CD14-positive monocyte (primary cell): ENCODE results near the gene RABGAP1. TPM values are rescaled to one million over a fixed set of nuclear protein-coding genes. Genes with fewer than 3 reads are reported as not detected.

Experiments used
- DNase-seq, 3 donors: peaks; one replicate each; pipeline ENCODE4 v3.0.0-alpha.2; 2011 to 2022
- H2AFZ ChIP-seq: 2 replicates; pipeline ENCODE4 v1.6.0; 2012; ENCODE audit warnings: mild to moderate bottlenecking, low read depth, low read length, inconsistent platforms; ENCODE audit not compliant: insufficient read depth, poor library complexity, severe bottlenecking
- H3K27ac ChIP-seq, 2 donors: 1 replicate in 1 of 2; 2 replicates in 1 of 2; pipeline ENCODE4 v1.5.1; 2012 to 2013; ENCODE audit warnings: low read length in 2 of 2, control low read depth in 1 of 2, inconsistent platforms in 1 of 2, low read depth in 1 of 2, mild to moderate bottlenecking in 1 of 2
- H3K27me3 ChIP-seq, 2 donors: one replicate each; pipeline versions ENCODE4 v1.6.0 to v1.6.1; 2011 to 2013; ENCODE audit warnings: low read length in 2 of 2; ENCODE audit not compliant: control insufficient read depth in 2 of 2, insufficient read depth in 2 of 2
- H3K36me3 ChIP-seq, 2 donors: replicated peaks in 1 of 2; 1 replicate in 1 of 2; 2 replicates in 1 of 2; pipeline versions ENCODE4 v1.5.1 to v1.6.1; 2012 to 2013; ENCODE audit warnings: low read length in 2 of 2, control low read depth in 1 of 2, inconsistent platforms in 1 of 2, mild to moderate bottlenecking in 1 of 2; ENCODE audit not compliant: insufficient read depth in 2 of 2, control insufficient read depth in 1 of 2
- H3K4me1 ChIP-seq, 2 donors: 1 replicate in 1 of 2; 2 replicates in 1 of 2; pipeline versions ENCODE4 v1.5.1 to v1.6.1; 2012 to 2013; ENCODE audit warnings: low read length in 2 of 2, control low read depth in 1 of 2, inconsistent platforms in 1 of 2, mild to moderate bottlenecking in 1 of 2, moderate library complexity in 1 of 2; ENCODE audit not compliant: insufficient read depth in 2 of 2, control insufficient read depth in 1 of 2
- H3K4me2 ChIP-seq: replicated peaks from 2 replicates; pipeline ENCODE3; 2012; ENCODE audit warnings: low read length, moderate library complexity, mild to moderate bottlenecking; ENCODE audit not compliant: poor library complexity, severe bottlenecking; ENCODE audit errors: extremely low read depth
- H3K4me3 ChIP-seq, 3 experiments: fragments of 200-600 bp in 1 of 3; sonication (generic) in 1 of 3; replicated peaks in 1 of 3; 1 replicate in 2 of 3; 2 replicates in 1 of 3; pipeline ENCODE4 v1.5.1; 2011 to 2013; ENCODE audit warnings: low read length in 3 of 3, mild to moderate bottlenecking in 3 of 3, control low read depth in 2 of 3, low read depth in 2 of 3, inconsistent platforms in 1 of 3, moderate library complexity in 1 of 3
- H3K79me2 ChIP-seq: 2 replicates; pipeline ENCODE4 v1.6.0; 2012; ENCODE audit warnings: mild to moderate bottlenecking, control low read depth, inconsistent platforms, low read length, moderate library complexity; ENCODE audit not compliant: insufficient read depth
- H3K9ac ChIP-seq: 2 replicates; pipeline ENCODE4 v1.6.0; 2017; ENCODE audit warnings: low read length, mild to moderate bottlenecking; ENCODE audit not compliant: insufficient read depth, poor library complexity, severe bottlenecking
- H3K9me3 ChIP-seq, 2 donors: replicated peaks in 1 of 2; 1 replicate in 1 of 2; 2 replicates in 1 of 2; pipeline versions ENCODE4 v1.5.1 to v1.6.1; 2012 to 2013; ENCODE audit warnings: low read length in 2 of 2, control low read depth in 1 of 2; ENCODE audit not compliant: control insufficient read depth in 1 of 2, insufficient read depth in 1 of 2
- H4K20me1 ChIP-seq: 2 replicates; pipeline ENCODE4 v1.6.0; 2012; ENCODE audit warnings: mild to moderate bottlenecking, low read length, control low read depth, moderate library complexity; ENCODE audit not compliant: insufficient read depth
- H3K27ac Mint-ChIP-seq, 7 donors: one replicate each; pipeline ENCODE4 v1.8.0; 2020; ENCODE audit warnings: mild to moderate bottlenecking in 7 of 7, mixed read lengths in 7 of 7, moderate library complexity in 6 of 7, inconsistent platforms in 2 of 7
- H3K27me3 Mint-ChIP-seq, 3 donors: one replicate each; pipeline ENCODE4 v1.8.0; 2021 to 2022; ENCODE audit warnings: low read depth in 3 of 3, mild to moderate bottlenecking in 3 of 3, mixed read lengths in 3 of 3, moderate library complexity in 3 of 3, inconsistent platforms in 1 of 3
- H3K36me3 Mint-ChIP-seq, 2 donors: one replicate each; pipeline ENCODE4 v1.8.0; 2020; ENCODE audit warnings: mixed read lengths in 2 of 2, inconsistent platforms in 1 of 2, mild to moderate bottlenecking in 1 of 2
- H3K4me1 Mint-ChIP-seq: one replicate; pipeline ENCODE4 v1.8.0; 2020; ENCODE audit warnings: mild to moderate bottlenecking, mixed read lengths
- H3K4me3 Mint-ChIP-seq, 2 donors: one replicate each; pipeline ENCODE4 v1.8.0; 2020; ENCODE audit warnings: mild to moderate bottlenecking in 2 of 2, mixed read lengths in 2 of 2, moderate library complexity in 1 of 2
- H3K9me3 Mint-ChIP-seq, 7 donors: one replicate each; pipeline ENCODE4 v1.8.0; 2020 to 2022; ENCODE audit warnings: mixed read lengths in 7 of 7, mild to moderate bottlenecking in 6 of 7, moderate library complexity in 6 of 7, inconsistent platforms in 2 of 7
- CTCF ChIP-seq: fragments of 200-600 bp; IDR thresholded peaks from one replicate; pipeline ENCODE4 v1.8.0; 2022; ENCODE audit warnings: antibody characterized with exemption, mild to moderate bottlenecking
- WGBS: methylation state at CpG from one replicate; pipeline ENCODE4 v1.1.5; 2013; ENCODE audit warnings: missing lambda C conversion rate; ENCODE audit not compliant: insufficient coverage; 5-methylcytosine and 5-hydroxymethylcytosine counted together
- intact Hi-C, 2 donors: fragments of 100-400 bp; cut with micrococcal nuclease; formaldehyde crosslinking; loops; one replicate each; pipeline versions ENCODE4 v1.15.0 to v1.15.1; 2023
- polyA plus RNA-seq, 3 donors: library from polyadenylated mRNA; depleted of rRNA in 1 of 3; unstranded in 2 of 3; stranded (reverse) in 1 of 3; fragments of 300-500 nt in 2 of 3; fragments of >200 nt in 1 of 3; fragmentation: Illumina TruSeq in 2 of 3; gene quantifications; 1 replicate in 2 of 3; 2 replicates in 1 of 3; pipeline ENCODE4 v1.2.3, GENCODE V29; 2012 to 2021

Gene RABGAP1
- polyA plus RNA-seq, 3 donors = 14.7 to 24.1 (median 19.3) TPM

GRCh38 chr9:122955961-122956360 is 15.1 kb downstream of the RABGAP1 start:
- H3K27ac Mint-ChIP-seq = no peak overlapping the region

GRCh38 chr9:122961139-122961538 is 20.3 kb downstream of the RABGAP1 start:
- no peak for DNase-seq
- Histone ChIP-seq H3K4me3 (no peak overlapping the region), H3K4me1 (no peaks in the 10 kb centered on the region), H2AFZ (no peak overlapping the region), H3K36me3 (peaks cover 37 to 64% of the 10 kb centered on the region in 2 donors), H3K9ac (no peak overlapping the region), H4K20me1 (peaks cover 2% of the 10 kb centered on the region), H3K27ac (no peak overlapping the region), H3K9me3 (no peaks in the 10 kb centered on the region), H3K27me3 (no peaks in the 10 kb centered on the region), H3K4me2 (no peak overlapping the region), H3K79me2 (peaks cover 11% of the 10 kb centered on the region)
- Mint-ChIP-seq H3K9me3 (peaks cover 0 to 9% (median 2%) of the 10 kb centered on the region in 7 donors), H3K4me3 (no peak overlapping the region), H3K27me3 (peaks cover 0 to 1% (median 0%) of the 10 kb centered on the region in 3 donors), H3K27ac (no peak overlapping the region), H3K36me3 (peaks cover 42 to 76% of the 10 kb centered on the region in 2 donors), H3K4me1 (no peaks in the 10 kb centered on the region)
- WGBS = no CpG with 5 or more reads among the region's 1 CpG
- intact Hi-C loops = no loop called here
- no peak for TF ChIP-seq CTCF

More at GRCh38 chr9:122955961-122956360, 15.1 kb downstream of the RABGAP1 start:
- peaks cover 23 to 31% of the 10 kb centered on the region in 2 donors for H3K36me3 ChIP-seq
- H3K27ac ChIP-seq = peak overlapping the region in 1 of 2 donors; percentile 16
- Mint-ChIP-seq H3K4me3 (no peak overlapping the region), H3K36me3 (peaks cover 28 to 38% of the 10 kb centered on the region in 2 donors), H3K27me3 (peaks cover 0 to 1% (median 0%) of the 10 kb centered on the region in 3 donors), H3K9me3 (peaks cover 0 to 6% (median 0%) of the 10 kb centered on the region in 7 donors), H3K4me1 (peaks cover 16% of the 10 kb centered on the region)
- H4K20me1 ChIP-seq = peaks cover 50% of the 10 kb centered on the region
- H3K4me3 ChIP-seq = no peak overlapping the region
- intact Hi-C loops = no loop called here
- H2AFZ ChIP-seq = no peak overlapping the region
- peaks cover 59% of the 10 kb centered on the region for H3K79me2 ChIP-seq
- H3K9me3 ChIP-seq = no peaks in the 10 kb centered on the region
- no peak overlapping the region for H3K4me2 ChIP-seq
- H3K4me1 ChIP-seq = peaks cover 10% of the 10 kb centered on the region in 2 donors
- DNase-seq = no peak
- no peak overlapping the region for H3K9ac ChIP-seq
- H3K27me3 ChIP-seq = no peaks in the 10 kb centered on the region
- TF ChIP-seq CTCF = no peak
